Pons (tissue), 1 donor: Measurements from ENCODE around the gene FBXW8.
A peak's percentile ranks its signal among the peaks of the same experiment; 100 is the strongest.

Experiments used
- DNase-seq: peaks from one replicate; pipeline ENCODE4 v3.0.0-alpha.2; 2016; ENCODE audit warnings: low spot score

FBXW8 gene

DNA sequence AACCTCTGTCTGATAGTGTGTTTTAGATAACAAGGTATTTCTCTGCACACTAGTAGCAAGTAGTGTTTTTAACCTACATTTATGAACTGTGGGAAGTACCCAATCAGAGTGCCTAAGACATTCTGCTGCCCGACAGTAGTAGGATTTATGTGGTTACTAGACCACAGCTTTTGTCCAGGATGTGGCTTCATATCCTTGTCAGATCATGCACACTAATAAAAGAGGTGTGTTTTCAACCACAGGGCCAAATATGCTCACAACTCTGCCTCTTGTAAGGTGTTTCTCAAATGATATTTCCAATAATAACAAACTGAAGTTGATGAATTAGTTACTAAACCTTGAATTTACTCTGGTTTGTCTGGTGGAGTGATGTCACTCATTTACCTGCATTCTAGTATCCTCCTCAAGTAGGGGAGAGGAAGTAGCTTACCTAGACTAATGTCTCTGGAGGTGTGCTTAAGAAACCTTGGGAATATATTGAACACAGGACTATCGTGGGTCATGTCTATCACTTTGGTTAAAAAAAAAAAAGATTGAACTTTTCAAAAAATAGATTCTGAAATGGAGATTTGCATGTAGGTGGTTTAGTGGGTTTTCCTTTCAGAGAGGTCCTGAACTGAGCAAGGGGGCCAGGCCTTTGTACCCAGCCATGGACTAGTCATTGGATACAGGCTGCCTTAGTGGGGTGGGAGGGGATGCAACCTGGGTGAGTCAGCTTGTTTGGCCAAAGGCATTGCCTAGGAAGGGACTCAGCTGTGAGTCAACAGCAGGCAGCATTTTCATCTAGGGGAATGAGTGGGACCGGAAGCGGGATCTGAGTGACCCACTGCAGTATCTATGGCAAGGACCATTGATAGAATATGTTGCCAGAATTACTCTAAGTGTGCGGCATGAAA lies 14.1 kb downstream of the FBXW8 start:
- DNase-seq, result no peak

DNA sequence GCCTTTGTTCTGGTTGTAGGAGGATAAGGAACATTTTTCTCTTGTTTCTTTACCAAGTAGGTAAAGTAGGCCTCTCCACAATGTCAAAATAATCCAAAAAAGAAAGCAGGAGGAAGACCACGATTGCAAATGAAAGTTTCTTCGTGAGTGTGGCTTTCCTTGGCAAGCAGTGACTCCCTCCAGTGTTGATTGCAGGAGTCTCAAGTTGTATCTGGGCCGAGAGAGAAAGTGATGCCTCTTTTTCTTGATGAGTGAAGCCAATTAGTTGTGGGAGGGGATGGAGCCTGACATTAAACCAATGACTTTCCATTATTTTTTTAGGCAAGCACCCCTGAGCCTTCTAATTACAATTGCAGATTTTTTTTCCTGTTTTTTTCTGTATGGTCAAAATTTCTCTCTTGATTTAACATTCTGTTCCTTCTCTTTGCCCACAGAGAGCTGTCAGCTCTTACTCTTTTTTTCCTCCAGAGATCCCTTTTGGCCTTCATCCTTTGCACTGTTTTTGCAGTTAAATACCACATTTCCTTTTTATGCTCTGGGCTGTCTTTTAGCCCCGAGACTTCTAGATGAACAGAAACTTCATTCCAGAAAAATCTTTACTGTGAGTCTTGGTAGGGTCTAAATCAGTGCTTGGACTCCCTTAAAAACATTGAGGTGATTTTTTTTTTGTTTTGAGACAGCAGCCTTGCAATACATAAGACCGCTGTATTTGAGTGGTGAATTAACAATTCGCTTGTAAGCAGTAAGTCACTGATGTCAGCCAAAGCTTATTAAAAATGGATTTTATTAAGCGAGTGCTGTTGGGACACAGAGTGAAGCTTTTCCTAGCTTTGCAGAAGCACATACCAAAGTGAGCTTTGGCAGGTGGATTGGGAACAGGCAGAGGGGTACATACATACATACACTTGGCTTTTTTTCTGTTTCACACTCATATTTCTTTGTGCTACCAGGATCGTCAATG lies 15.8 kb downstream of the FBXW8 start:
- no peak for DNase-seq

DNA sequence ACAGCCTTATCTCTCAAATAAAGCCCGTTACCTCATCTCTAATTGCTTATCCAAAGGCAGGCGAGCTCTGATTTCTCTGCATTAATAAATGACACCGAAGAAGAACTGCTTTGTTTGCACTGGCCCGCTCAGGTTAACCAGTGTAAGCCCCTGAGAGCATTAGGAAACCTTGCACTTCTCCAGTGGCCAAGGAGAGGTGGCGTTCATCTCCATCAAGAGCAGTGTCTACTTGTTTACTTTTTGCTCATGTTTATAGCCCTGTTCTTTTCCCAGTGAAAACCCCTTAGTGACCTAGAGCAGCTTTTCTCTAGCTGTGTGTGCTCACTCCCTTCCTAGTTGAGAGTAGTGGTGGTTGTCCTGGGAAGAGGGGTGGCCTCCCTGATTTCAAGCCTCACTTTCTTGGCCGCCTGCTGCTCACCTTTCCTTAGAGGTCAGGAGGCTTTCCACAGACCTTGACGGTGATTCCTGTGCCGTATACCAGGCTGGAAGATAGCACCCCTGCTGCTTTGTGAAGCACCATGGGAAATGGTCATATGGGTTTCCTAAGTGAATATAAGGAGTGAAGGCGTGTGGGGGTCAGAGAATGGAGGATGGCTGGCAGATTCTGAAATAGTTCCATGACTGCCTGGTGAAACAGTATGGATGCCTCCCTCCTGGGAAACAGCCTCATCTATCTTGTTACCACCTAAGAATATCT lies 16.6 kb downstream of the FBXW8 start:
- DNase-seq, result no peak

DNA sequence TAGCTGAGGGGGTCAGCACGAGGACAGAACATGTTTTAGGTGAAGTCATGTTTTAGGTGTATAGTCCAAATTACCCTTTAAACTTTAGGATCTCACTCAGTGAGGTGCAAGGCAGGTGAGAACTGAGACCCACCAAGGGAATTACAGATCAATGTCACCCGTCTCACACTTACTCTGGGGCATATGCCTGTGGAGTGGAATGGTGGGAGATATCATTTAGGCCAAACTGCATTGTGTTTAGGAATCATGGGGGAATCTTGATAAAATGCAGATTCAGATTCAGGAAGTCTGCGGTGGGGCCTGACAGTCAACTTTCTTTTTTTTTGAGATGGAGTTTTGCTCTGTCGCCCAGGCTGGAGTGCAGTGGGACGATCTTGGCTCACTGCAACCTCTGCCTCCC lies 17.8 kb downstream of the FBXW8 start:
- no peak for DNase-seq

DNA sequence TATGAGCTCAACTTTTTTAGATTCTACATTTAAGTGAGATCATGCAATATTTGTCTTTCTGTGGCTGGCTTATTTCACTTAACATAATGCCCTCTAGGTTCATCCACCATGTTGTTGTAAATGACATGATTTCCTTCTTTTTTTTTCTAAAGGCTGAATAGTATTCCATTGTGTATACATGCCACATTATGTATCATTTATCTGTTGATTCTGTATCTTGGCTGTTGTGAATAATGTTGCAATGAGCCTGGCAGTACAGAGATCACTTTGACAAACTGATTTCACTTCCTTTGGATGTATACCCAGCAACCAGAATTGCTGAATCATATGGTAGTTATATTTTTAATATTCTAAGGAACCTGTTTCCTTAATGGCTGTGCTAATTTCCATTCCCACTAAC lies 19.1 kb downstream of the FBXW8 start:
- DNase-seq, result no peak

DNA sequence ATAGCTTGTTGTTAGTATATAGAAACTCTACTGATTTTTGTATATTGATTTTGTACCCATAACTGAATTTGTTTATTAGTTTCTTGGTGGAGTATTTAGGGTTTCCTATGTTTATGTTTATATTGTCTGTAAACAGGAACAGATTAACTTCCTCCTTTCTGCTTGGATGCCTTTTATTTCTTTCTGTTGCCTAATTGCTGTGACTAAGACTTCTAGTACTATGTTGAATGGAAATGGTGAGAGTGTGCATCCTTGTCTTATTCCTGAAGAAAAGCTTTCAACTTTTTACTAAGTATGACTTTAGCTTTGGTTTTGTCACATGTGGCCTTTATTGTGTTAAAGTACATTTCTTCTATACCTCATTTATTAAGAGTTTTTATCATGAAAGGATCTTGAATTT lies 20.9 kb downstream of the FBXW8 start:
- DNase-seq, result no peak

DNA sequence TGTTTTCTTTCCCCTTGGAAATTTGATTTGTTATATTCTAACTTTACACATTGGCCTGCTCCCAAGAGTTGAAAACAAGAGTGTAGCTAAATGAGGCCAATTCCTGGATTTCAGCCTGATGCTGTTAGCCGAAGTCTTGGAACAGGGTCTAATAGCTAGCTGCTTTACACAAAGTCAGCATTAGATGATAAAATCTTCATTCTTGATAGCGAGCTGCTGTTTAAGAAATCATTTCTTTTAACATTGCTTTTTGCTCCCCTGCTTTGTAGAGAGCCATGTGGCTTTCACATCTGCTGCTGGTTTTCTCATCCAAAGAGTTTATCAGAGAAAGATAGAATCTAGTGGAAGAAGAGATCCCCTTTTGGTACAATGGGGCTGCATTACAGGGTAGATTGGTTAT lies 22.3 kb downstream of the FBXW8 start:
- peak; percentile 27 for DNase-seq

DNA sequence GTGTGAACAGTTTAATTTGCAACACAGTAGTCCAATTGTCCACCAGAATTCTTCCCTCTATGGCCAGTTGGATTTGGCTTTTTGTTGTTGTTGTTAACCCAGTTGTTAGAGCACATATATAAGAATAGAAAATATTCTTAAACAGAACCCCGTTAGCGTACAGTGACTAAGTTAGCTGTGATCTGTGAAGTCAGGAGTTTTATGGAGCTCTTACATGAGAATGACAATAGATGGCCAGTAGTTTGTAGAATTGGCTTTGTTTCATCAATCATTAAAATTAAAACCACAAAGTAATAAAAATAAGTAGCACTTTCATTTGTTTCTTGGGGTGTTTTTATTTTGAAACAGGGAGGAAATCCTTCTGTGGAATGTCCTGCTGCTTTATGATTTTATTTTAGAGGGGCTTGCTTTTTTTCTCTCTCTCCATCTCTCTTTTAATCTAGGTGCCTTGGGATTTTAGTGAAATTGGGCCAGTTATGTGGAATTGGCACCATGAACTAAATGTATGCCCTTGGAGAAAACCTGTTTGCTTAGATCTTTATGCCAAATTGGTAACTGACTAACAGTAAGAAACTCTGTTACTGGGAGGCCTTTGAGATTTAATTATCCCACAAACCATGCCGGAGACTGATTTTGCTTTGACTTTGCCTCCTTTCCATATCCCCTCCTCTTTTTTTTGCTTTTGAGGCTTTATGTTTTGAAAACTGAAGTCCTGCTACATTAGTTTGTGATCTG lies 22.9 kb downstream of the FBXW8 start:
- DNase-seq, result no peak

DNA sequence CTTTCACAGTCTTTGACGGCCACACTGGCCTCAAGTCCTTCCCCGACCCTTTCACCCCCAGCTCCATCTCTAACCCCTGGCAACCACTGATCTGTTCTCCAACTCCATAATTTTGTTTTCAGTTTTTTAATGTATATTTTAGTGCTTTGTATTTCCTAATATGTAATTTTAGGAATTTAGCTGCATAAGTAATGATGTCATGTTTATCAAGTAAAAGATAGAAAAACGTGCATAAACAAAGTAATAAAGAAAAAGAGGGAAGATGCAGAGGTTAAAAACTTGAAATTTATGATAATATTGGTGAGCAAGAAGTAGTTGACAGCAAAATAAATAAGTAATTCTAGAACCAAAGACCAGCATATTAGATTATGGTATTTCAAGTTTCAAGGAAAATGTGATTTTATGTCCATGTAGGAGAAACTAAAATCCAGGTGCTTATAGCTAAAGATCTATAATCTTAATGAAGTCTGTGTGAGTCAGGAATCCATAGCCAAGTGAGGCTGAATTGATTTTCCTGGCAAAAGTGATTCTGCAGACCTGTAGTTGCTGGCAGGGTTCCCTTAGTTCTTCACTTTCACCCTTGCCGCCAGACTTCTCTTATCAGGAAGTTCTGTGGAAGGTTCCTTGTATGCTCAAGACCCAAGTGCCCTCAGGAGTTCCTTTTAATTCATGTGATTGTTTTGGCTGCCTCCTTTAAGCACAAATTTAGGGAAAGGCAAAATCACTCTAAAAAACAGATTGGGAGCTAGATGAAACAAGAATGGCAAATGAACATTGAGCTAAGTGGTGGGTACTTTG lies 24.4 kb downstream of the FBXW8 start:
- peak; percentile 52 for DNase-seq

DNA sequence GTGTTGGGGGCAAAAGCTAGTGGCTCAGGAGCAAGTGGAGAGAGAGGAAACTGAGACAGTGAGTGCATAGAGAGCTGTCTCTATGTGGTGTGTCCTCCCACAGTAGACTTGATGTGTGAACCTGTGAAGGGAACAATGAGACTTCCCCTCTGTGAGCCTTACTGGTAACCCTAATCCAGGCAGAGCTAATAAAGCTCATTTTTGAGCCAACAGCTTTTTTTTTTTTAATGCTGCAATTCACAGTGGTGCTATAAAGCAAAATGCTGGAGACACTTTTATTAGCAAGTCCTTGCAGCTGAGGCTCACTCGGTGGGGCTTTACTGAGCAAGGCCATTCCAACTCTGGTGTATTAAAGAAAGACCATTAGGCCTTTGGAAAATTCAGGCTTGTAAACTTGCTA lies 26.9 kb downstream of the FBXW8 start:
- DNase-seq, result no peak

DNA sequence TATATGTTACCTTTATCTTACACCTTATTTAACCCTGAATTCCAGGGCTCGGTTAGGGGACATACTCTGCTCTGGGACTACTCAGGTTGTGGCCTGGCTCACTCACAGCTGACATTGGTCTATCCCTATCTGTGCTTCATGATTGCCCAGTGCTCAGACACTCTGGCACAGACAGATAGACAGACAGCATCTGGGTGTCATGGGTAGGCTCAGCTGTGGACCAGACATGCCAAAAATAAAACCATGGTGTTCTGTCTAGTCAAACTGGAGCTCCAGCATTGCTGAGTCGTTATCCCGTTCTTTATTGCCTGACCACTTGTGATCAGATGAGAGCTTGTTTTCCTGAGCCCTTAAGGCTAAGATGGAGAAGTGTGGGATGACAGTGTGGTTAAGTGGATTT lies 29.0 kb downstream of the FBXW8 start:
- no peak for DNase-seq

DNA sequence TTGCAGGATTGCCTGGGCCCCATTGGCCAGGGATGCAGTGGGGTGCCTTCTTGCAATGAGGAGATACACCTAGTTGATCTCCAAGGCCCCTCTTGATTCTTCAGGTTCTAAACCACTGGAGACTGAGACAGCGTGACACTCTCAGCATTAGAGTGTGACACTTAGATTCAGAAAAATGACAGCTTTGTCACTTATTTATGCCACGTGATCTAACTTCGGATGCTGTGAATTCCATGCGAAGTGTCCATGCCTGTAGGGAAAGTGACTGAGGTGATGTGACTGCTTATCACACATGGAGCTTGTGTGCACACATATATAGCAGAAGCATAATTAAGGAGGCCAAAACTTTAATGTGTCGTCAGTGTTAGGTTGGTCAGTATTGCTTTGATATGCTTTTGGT lies 30.4 kb downstream of the FBXW8 start:
- DNase-seq, result no peak

DNA sequence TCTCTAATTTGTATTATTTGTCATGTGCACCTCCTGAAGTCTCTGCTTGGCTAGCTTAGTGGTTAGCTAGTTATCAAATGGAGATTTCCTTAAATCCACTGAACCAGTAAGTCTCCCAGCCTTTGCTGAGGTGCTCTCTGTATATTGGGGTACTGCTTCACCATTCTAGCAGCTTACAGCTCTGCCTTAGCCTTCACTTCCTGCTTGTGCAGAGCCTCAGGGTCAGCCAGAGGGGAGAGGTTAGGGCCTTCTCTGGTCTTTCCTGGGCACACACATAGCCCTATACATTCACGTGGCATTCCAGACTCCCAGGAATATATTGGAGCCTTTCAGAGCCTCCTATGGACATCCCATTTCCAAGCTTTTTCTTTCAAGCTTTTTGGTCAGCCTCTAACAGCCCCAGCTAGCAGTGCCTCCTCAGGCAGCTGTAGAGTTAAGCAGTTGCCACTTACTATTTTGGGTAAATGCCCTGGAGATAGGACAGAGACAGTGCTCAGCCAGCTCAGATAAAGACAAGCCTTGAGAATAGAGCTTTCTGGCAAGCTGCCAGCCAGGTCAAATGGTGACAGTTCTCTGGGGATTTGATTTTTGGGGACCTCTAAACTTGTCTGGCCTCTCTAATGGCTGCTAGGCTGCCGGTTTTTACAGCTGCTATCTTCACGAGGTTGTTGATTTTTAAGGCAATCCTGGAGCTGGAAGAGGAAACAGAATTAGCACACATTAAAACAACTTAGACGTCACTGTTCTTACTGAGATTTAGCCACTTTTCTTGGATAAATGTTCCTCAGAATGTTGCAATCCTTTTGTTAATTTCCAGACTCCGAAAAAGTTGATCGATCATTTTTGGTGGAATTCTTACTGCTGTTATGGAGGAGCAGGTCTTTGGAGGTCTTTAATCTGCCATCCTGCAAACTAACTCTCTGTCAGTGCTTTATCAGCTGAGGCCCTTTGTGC lies 32.9 kb downstream of the FBXW8 start:
- no peak for DNase-seq

DNA sequence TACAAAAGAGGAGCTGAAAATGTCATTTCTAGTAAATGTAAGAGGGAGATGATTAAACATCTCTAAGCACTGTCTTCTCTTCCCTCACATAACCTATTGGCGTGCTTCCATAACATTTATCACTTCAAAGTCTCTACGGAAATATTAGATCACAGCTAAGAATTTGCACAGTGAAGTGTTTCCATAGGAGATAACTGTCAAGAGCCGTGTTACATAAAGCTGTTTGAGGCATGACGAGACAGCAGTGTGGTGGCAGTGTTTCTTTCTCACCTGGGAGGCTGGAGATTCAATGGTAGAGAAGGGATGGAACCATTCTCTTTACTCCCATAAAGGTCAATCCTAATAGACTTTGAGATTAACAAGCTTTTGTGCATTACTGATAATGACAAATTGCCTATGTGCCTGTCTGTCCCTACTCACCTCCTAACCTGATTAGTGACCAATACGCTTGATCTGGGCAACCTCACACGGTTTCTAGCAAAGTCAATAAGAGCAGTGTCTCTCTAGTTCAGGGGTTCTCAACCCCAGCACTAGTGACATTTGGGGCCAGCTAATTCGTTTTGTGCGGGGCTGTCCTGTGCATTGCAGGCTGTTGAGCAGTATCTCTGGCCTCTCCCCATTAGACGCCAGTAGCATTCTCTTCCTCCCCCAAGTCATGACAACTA lies 35.3 kb downstream of the FBXW8 start:
- no peak for DNase-seq

DNA sequence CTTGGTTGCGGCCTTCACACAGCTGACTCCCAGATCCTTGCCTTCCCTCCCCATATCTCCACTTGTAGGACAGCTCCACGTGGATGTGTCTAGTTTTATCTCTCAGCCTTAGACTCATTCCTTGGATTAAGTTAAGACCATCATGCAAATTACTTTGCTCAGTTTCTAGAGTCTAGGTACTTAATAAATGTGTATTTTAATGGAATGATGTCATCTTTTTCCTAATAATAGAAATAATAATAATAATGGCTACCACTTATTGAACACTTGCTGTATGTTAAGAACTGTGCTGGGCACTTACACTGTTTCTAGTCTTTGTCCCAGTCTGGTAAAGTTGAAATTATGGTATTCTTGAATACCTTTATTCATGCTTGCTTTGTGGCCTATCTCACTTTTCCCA lies 37.5 kb downstream of the FBXW8 start:
- DNase-seq, result no peak

DNA sequence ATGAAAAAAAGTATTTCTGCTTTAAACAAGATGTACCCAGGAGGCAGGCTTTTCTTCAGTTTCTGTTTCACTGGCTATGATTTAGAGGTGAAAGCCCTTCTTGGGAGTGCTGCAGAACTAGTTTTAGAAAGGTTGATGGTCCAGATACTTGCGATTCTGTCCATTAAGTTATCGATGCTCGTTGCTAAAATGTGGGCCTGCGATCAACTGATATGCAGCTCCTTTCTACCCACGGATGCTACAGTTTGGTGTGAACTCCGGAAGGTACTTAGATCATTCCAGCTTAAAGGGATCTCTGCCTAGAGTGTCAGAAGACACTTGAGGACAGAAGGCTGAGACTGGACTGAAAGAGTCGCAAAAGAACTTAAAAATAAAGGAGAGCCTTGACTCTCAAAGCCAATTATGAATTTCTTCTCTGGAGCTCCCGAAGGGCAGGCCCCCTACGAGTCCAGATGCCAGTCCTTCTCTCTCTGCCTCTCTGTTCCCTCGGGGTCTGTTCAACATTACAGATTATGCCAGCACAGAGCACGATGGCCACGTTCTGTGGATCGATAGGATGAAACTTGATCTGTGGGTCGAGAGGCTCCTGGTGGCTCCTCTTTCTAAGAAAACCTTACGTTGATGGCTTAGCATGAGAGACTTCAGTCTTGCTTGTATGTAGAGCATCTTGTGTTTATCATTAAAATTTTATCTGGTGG lies 40.0 kb downstream of the FBXW8 start:
- no peak for DNase-seq

DNA sequence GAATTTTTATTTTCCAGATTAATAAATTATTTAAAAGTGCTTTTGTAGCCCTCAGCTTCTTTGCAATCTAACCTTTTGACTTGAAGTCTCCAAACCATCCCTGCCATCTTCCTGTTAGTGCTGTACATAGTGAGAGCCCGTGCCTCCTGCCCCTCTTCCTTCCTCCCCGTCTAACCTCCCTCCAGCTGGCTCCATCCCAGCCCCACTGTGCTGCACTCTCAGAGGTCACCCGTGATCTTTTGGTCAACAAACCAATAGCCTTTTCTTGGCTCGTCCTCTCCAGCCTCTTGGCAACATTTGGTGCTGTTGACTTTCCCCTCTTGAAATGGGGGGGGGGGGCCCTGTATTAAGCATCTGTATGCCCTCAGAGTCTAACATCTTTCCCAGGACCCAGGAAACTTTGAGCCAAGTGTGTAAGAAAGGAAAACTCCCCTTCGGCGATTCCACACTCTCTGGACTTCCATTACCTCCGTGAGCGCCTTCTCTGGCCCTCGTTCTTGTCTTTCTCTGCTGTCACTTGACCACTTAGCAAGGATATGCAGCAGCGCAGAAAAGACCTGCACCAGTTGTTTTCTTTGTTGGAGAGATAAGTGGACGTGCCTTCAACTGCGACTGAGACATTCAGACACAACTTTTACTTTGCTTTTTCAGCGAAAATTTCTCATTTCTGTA lies 44.1 kb downstream of the FBXW8 start:
- no peak for DNase-seq
